Fibroblast of lung (primary cell): ENCODE results near the gene ZNF132. TPM values are rescaled to one million over a fixed set of nuclear protein-coding genes. Genes with fewer than 3 reads are reported as not detected.

Experiments
- DNase-seq, 2 donors: peaks; one replicate each; pipeline versions ENCODE4 v3.0.0 to v3.0.0-alpha.2; 2010; ENCODE audit warnings: low read depth in 2 of 2
- H2AFZ ChIP-seq: 2 replicates; pipeline ENCODE4 v1.5.1; 2012; ENCODE audit warnings: low read length, control low read depth, inconsistent platforms
- H3K27ac ChIP-seq: 2 replicates; pipeline ENCODE4 v1.5.1; 2011; ENCODE audit warnings: low read length, control low read depth; ENCODE audit not compliant: insufficient read depth
- H3K27me3 ChIP-seq: 2 replicates; pipeline ENCODE4 v1.5.1; 2011; ENCODE audit warnings: mild to moderate bottlenecking, low read length; ENCODE audit not compliant: control insufficient read depth, insufficient read depth
- H3K36me3 ChIP-seq: 2 replicates; pipeline ENCODE4 v1.5.1; 2011; ENCODE audit warnings: low read length; ENCODE audit not compliant: control insufficient read depth, insufficient read depth
- H3K4me1 ChIP-seq: 2 replicates; pipeline ENCODE4 v1.5.1; 2011; ENCODE audit warnings: low read length; ENCODE audit not compliant: control insufficient read depth, insufficient read depth; ENCODE audit errors: extremely low read depth
- H3K4me2 ChIP-seq: 2 replicates; pipeline ENCODE4 v1.5.1; 2011; ENCODE audit warnings: low read length, control low read depth; ENCODE audit not compliant: insufficient read depth; ENCODE audit errors: extremely low read depth
- H3K4me3 ChIP-seq, 4 experiments: fragments of 200-600 bp in 1 of 4; sonication (generic) in 1 of 4; replicated peaks in 1 of 4; 2 replicates each; pipeline ENCODE4 v1.5.1; 2011 to 2016; ENCODE audit warnings: low read length in 4 of 4, low read depth in 3 of 4, mild to moderate bottlenecking in 3 of 4, control low read depth in 2 of 4, inconsistent platforms in 1 of 4, mixed read lengths in 1 of 4; ENCODE audit not compliant: insufficient read depth in 1 of 4; ENCODE audit errors: control extremely low read depth in 1 of 4
- H3K79me2 ChIP-seq: 2 replicates; pipeline ENCODE4 v1.5.1; 2012; ENCODE audit warnings: mild to moderate bottlenecking, low read length, inconsistent platforms; ENCODE audit not compliant: control insufficient read depth, insufficient read depth
- H3K9ac ChIP-seq: 2 replicates; pipeline ENCODE4 v1.5.1; 2011; ENCODE audit warnings: mild to moderate bottlenecking, low read length, control low read depth; ENCODE audit not compliant: insufficient read depth
- H3K9me3 ChIP-seq: 2 replicates; pipeline ENCODE4 v1.5.1; 2012; ENCODE audit warnings: low read depth, low read length; ENCODE audit not compliant: control insufficient read depth, insufficient read depth
- H4K20me1 ChIP-seq: 2 replicates; pipeline ENCODE4 v1.5.1; 2011; ENCODE audit warnings: low read length; ENCODE audit not compliant: control insufficient read depth, insufficient read depth; ENCODE audit errors: extremely low read depth
- CTCF ChIP-seq, 2 donors: IDR thresholded peaks in 1 of 2; conservative IDR thresholded peaks in 1 of 2; 1 replicate in 1 of 2; 2 replicates in 1 of 2; pipeline ENCODE4 v1.5.1; 2011 to 2012; ENCODE audit warnings: low read length in 2 of 2, control low read depth in 1 of 2, inconsistent platforms in 1 of 2, low read depth in 1 of 2, mild to moderate bottlenecking in 1 of 2
- EZH2 ChIP-seq: IDR thresholded peaks from 2 replicates; pipeline ENCODE4 v1.5.1; 2012; ENCODE audit warnings: low read length, control low read depth, mild to moderate bottlenecking; ENCODE audit errors: missing control alignments
- polyA plus RNA-seq, 2 donors: library from polyadenylated mRNA; depleted of rRNA in 1 of 2; stranded (reverse) in 1 of 2; unstranded in 1 of 2; fragments of >200 nt; gene quantifications; 2 replicates each; pipeline ENCODE4 v1.2.1, GENCODE V29; 2011 to 2012; ENCODE audit warnings: missing spikeins in 1 of 2
- total RNA-seq: library from RNA; depleted of rRNA; stranded (reverse); fragments of >200 nt; gene quantifications from 2 replicates; pipeline ENCODE4 v1.2.1, GENCODE V29; 2014

The ZNF132 gene
- total and polyA plus RNA-seq, 2 donors (not counting 1 experiment from before 2014, with no cell fraction given) = 4.1 to 14.5 TPM

GRCh38 chr19:58393725-58394033, 46.3 kb downstream of the ZNF132 start:
- H3K79me2 ChIP-seq = peaks cover 18% of the 10 kb centered on the region
- H3K9ac ChIP-seq = no peak overlapping the region
- DNase-seq = no peak
- H3K4me2 ChIP-seq = no peak overlapping the region
- H2AFZ ChIP-seq = no peak overlapping the region
- no peaks in the 10 kb centered on the region for H3K4me1 ChIP-seq
- no peak overlapping the region for H3K27ac ChIP-seq
- no peaks in the 10 kb centered on the region for H4K20me1 ChIP-seq
- no peaks in the 10 kb centered on the region for H3K9me3 ChIP-seq
- H3K27me3 ChIP-seq = no peaks in the 10 kb centered on the region
- TF ChIP-seq EZH2 (no peak), CTCF (conservative IDR thresholded peaks at IDR 0.05 in 1 of 2, IDR thresholded peaks at IDR 0.05 in 1 of 2; ENCODE audit: low read depth in 1 of 2, low read length in 2 of 2) (no peak)
- peaks cover 21% of the 10 kb centered on the region for H3K36me3 ChIP-seq
- no peak overlapping the region for H3K4me3 ChIP-seq

GRCh38 chr19:58392945-58393724, 46.8 kb downstream of the ZNF132 start:
- no peak overlapping the region for H3K4me2 ChIP-seq
- H3K4me3 ChIP-seq = no peak overlapping the region
- H3K9ac ChIP-seq = no peak overlapping the region
- peaks cover 3% of the 10 kb centered on the region for H3K4me1 ChIP-seq
- no peak for DNase-seq
- H3K79me2 ChIP-seq = peaks cover 23% of the 10 kb centered on the region
- H3K27me3 ChIP-seq = no peaks in the 10 kb centered on the region
- TF ChIP-seq CTCF (conservative IDR thresholded peaks at IDR 0.05 in 1 of 2, IDR thresholded peaks at IDR 0.05 in 1 of 2; ENCODE audit: low read depth in 1 of 2, low read length in 2 of 2) (no peak), EZH2 (no peak)
- peaks cover 23% of the 10 kb centered on the region for H3K36me3 ChIP-seq
- no peaks in the 10 kb centered on the region for H3K9me3 ChIP-seq
- no peak overlapping the region for H3K27ac ChIP-seq
- H2AFZ ChIP-seq = no peak overlapping the region
- no peaks in the 10 kb centered on the region for H4K20me1 ChIP-seq

GRCh38 chr19:58388175-58388526, 51.8 kb downstream of the ZNF132 start:
- no peak for TF ChIP-seq CTCF (conservative IDR thresholded peaks at IDR 0.05 in 1 of 2, IDR thresholded peaks at IDR 0.05 in 1 of 2; ENCODE audit: low read depth in 1 of 2, low read length in 2 of 2)
- no peak for TF ChIP-seq EZH2
- Histone ChIP-seq H3K27me3 (no peaks in the 10 kb centered on the region), H4K20me1 (no peaks in the 10 kb centered on the region), H3K4me2 (peak overlapping the region; percentile 87), H3K4me1 (peaks cover 11% of the 10 kb centered on the region), H3K9ac (no peak overlapping the region), H2AFZ (no peak overlapping the region), H3K4me3 (peak overlapping the region; percentile 72 to 99 (median 92)), H3K9me3 (no peaks in the 10 kb centered on the region), H3K36me3 (peaks cover 8% of the 10 kb centered on the region), H3K79me2 (peaks cover 38% of the 10 kb centered on the region), H3K27ac (peak overlapping the region; percentile 89)
- no peak for DNase-seq
